Liver (tissue), 9 donors: ENCODE measurements around the gene SARM1. TPM values are rescaled to one million over a fixed set of nuclear protein-coding genes. Genes with fewer than 3 reads are reported as not detected.
A peak's percentile ranks its signal among the peaks of the same experiment; 100 is the strongest.

Experiments
- DNase-seq: peaks from one replicate; pipeline ENCODE4 v3.0.0-alpha.2; 2017; ENCODE audit warnings: low spot score
- H3K27ac ChIP-seq, 2 donors: one replicate each; pipeline ENCODE4 v1.7.0; 2013; ENCODE audit warnings: inconsistent platforms in 2 of 2, low read length in 2 of 2, control low read depth in 1 of 2, low read depth in 1 of 2, mild to moderate bottlenecking in 1 of 2
- H3K27me3 ChIP-seq, 4 donors: one replicate each; pipeline versions ENCODE4 v1.6.1 to v1.7.0; 2013; ENCODE audit warnings: low read length in 3 of 4, inconsistent platforms in 1 of 4, mild to moderate bottlenecking in 1 of 4, moderate library complexity in 1 of 4; ENCODE audit not compliant: control insufficient read depth in 4 of 4, insufficient read depth in 4 of 4
- H3K36me3 ChIP-seq, 4 donors: one replicate each; pipeline versions ENCODE4 v1.6.1 to v1.7.0; 2013; ENCODE audit warnings: low read length in 3 of 4, mild to moderate bottlenecking in 3 of 4, low read depth in 1 of 4, moderate library complexity in 1 of 4; ENCODE audit not compliant: control insufficient read depth in 4 of 4, insufficient read depth in 3 of 4
- H3K4me1 ChIP-seq, 4 donors: one replicate each; pipeline versions ENCODE4 v1.6.1 to v1.7.0; 2013; ENCODE audit warnings: low read length in 3 of 4, mild to moderate bottlenecking in 3 of 4, moderate library complexity in 1 of 4; ENCODE audit not compliant: control insufficient read depth in 4 of 4, insufficient read depth in 4 of 4
- H3K4me3 ChIP-seq, 3 donors: one replicate each; pipeline versions ENCODE4 v1.6.1 to v1.7.0; 2013; ENCODE audit warnings: low read length in 3 of 3, control low read depth in 1 of 3, low read depth in 1 of 3, mild to moderate bottlenecking in 1 of 3
- H3K9ac ChIP-seq, 2 donors: one replicate each; pipeline ENCODE4 v1.7.0; 2013; ENCODE audit warnings: low read length in 2 of 2, mild to moderate bottlenecking in 2 of 2, moderate library complexity in 2 of 2, control low read depth in 1 of 2, low read depth in 1 of 2
- H3K9me3 ChIP-seq, 4 donors: one replicate each; pipeline versions ENCODE4 v1.6.1 to v1.7.0; 2013; ENCODE audit warnings: low read length in 3 of 4; ENCODE audit not compliant: control insufficient read depth in 4 of 4
- EGR1 ChIP-seq, 2 donors: IDR thresholded peaks; 2 replicates each; pipeline ENCODE4 v1.6.1; 2016 to 2018; ENCODE audit warnings: antibody characterized with exemption in 2 of 2, low read depth in 2 of 2
- FOXA1 ChIP-seq: IDR thresholded peaks from 2 replicates; pipeline ENCODE4 v1.6.1; 2016; ENCODE audit warnings: antibody characterized with exemption
- FOXA2 ChIP-seq: IDR thresholded peaks from 2 replicates; pipeline ENCODE4 v1.6.1; 2016; ENCODE audit warnings: antibody characterized with exemption
- GABPA ChIP-seq, 2 donors: IDR thresholded peaks in 1 of 2; conservative IDR thresholded peaks in 1 of 2; 2 replicates each; pipeline ENCODE4 v1.6.1; 2016; ENCODE audit warnings: antibody characterized with exemption in 2 of 2, mild to moderate bottlenecking in 1 of 2, moderate library complexity in 1 of 2
- HNF4A ChIP-seq, 2 donors: conservative IDR thresholded peaks; 2 replicates each; pipeline ENCODE4 v1.6.1; 2016; ENCODE audit warnings: antibody characterized with exemption in 2 of 2, mild to moderate bottlenecking in 2 of 2
- HNF4G ChIP-seq: IDR thresholded peaks from 2 replicates; pipeline ENCODE4 v1.6.1; 2016; ENCODE audit warnings: antibody characterized with exemption
- JUND ChIP-seq, 2 donors: IDR thresholded peaks; 2 replicates each; pipeline ENCODE4 v1.6.1; 2016; ENCODE audit warnings: antibody characterized with exemption in 2 of 2
- NR2F2 ChIP-seq: IDR thresholded peaks from 2 replicates; pipeline ENCODE4 v1.6.1; 2016; ENCODE audit warnings: antibody characterized with exemption
- RAD21 ChIP-seq, 2 donors: IDR thresholded peaks; 2 replicates each; pipeline ENCODE4 v1.6.1; 2016; ENCODE audit warnings: antibody characterized with exemption in 2 of 2, mild to moderate bottlenecking in 2 of 2
- RXRA ChIP-seq, 2 donors: IDR thresholded peaks; 2 replicates each; pipeline ENCODE4 v1.6.1; 2017 to 2018; ENCODE audit warnings: antibody characterized with exemption in 2 of 2, mild to moderate bottlenecking in 1 of 2
- SP1 ChIP-seq: IDR thresholded peaks from 2 replicates; pipeline ENCODE4 v1.6.1; 2018; ENCODE audit warnings: antibody characterized with exemption, mild to moderate bottlenecking
- TAF1 ChIP-seq: conservative IDR thresholded peaks from 2 replicates; pipeline ENCODE4 v1.6.1; 2016; ENCODE audit warnings: antibody characterized with exemption, mild to moderate bottlenecking
- WGBS: extraction: QIAGEN DNeasy Blood & Tissue Kit; methylation state at CpG from one replicate; pipeline ENCODE4 v1.1.7; 2013; 5-methylcytosine and 5-hydroxymethylcytosine counted together
- polyA plus RNA-seq, 2 donors: library from polyadenylated mRNA; stranded (reverse) in 1 of 2; unstranded in 1 of 2; fragments of 200-250 nt in 1 of 2; fragments of >200 nt in 1 of 2; fragmentation: Nextera tagmentation in 1 of 2; extraction: Ambion mirVana in 1 of 2; gene quantifications; one replicate each; pipeline versions ENCODE4 v1.2.1 to v1.2.3, GENCODE V29; 2013 to 2015
- total RNA-seq, 2 donors: library from RNA; depleted of rRNA; stranded (reverse); fragments of >200 nt; gene quantifications; one replicate each; pipeline ENCODE4 v1.2.3, GENCODE V29; 2014
- TF ChIP-seq, protein P1 (sequence below): IDR thresholded peaks from 2 replicates; pipeline ENCODE4 v1.6.1; 2016; ENCODE audit warnings: antibody characterized with exemption
- TF ChIP-seq, protein P2 (sequence below): fragments of 150-350 bp; IDR thresholded peaks from 2 replicates; pipeline ENCODE4 v1.5.1; 2017; ENCODE audit warnings: improper control_type of control experiment, low read depth, low read length; ENCODE audit not compliant: missing input control
- TF ChIP-seq, protein P3 (sequence below): IDR thresholded peaks from 2 replicates; pipeline ENCODE4 v1.6.1; 2016; ENCODE audit warnings: antibody characterized with exemption
- TF ChIP-seq, protein P4 (sequence below): IDR thresholded peaks from 2 replicates; pipeline ENCODE4 v1.6.1; 2016; ENCODE audit warnings: antibody characterized with exemption, mild to moderate bottlenecking
- TF ChIP-seq, protein P5 (sequence below): IDR thresholded peaks from 2 replicates; pipeline ENCODE4 v1.6.1; 2016; ENCODE audit warnings: antibody characterized with exemption
- donor health status: healthy.
- donor health status: healthy.
- donor health status: healthy.
- donor health status: healthy.
- donor health status: healthy.

SARM1 gene
- total and polyA plus RNA-seq, 4 donors, result 2.4 to 5.4 (median 5.1) TPM

DNA sequence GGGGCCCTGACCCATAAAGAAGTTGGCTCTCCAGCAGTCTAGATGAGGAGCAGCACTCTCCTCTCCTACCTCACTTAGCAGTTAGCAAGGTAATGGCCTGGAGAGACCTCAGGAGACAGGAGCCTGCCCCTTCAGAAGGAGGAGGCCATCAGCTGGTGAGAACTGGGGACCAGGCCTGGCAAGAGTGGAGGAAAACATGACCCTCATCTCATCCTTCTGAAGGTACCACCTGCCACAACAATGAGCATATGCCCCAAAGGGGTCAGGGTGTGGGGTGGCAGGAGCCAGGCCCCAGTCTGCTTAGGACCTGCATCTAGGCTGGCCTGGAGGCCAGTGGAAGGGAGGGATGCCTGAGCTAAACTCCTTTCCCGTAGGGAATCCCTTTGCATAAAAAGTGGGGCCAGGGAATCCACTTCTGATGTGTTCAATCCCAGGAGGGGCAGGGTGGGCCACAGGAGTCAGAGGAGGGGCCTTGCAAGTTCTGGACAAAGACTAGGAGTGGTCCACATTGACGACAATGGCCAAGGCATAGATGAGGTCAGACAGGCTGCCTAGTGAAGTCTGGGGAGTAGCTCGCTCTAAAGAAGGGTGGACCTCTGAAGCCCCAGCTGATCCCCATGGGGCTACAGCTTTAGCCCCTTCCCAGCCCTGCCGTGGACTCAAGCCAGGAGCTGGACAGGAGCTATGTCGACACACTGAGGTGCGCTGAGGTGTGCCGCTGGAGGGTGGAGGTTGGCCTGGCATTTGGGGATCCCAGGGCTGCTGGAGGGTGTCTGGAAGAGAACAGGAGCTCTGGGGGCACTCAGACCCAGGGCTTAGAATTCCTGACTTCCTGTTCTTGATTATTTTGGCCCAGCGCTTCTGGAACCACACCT lies 7.5 kb upstream of the SARM1 start:
- Histone ChIP-seq H3K36me3 (peaks cover 14 to 43% (median 29%) of the 10 kb centered on the region in 4 donors), H3K4me1 (peaks cover 0 to 26% (median 23%) of the 10 kb centered on the region in 4 donors), H3K9me3 (no peaks in the 10 kb centered on the region), H3K9ac (no peak overlapping the region), H3K27ac (no peak overlapping the region), H3K4me3 (no peak overlapping the region), H3K27me3 (no peaks in the 10 kb centered on the region)
- 71% methylated on average over 8 of the region's 8 CpGs for WGBS
- DNase-seq, result no peak
- TF ChIP-seq, protein P1, sequence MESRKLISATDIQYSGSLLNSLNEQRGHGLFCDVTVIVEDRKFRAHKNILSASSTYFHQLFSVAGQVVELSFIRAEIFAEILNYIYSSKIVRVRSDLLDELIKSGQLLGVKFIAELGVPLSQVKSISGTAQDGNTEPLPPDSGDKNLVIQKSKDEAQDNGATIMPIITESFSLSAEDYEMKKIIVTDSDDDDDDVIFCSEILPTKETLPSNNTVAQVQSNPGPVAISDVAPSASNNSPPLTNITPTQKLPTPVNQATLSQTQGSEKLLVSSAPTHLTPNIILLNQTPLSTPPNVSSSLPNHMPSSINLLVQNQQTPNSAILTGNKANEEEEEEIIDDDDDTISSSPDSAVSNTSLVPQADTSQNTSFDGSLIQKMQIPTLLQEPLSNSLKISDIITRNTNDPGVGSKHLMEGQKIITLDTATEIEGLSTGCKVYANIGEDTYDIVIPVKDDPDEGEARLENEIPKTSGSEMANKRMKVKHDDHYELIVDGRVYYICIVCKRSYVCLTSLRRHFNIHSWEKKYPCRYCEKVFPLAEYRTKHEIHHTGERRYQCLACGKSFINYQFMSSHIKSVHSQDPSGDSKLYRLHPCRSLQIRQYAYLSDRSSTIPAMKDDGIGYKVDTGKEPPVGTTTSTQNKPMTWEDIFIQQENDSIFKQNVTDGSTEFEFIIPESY, result no peak

DNA sequence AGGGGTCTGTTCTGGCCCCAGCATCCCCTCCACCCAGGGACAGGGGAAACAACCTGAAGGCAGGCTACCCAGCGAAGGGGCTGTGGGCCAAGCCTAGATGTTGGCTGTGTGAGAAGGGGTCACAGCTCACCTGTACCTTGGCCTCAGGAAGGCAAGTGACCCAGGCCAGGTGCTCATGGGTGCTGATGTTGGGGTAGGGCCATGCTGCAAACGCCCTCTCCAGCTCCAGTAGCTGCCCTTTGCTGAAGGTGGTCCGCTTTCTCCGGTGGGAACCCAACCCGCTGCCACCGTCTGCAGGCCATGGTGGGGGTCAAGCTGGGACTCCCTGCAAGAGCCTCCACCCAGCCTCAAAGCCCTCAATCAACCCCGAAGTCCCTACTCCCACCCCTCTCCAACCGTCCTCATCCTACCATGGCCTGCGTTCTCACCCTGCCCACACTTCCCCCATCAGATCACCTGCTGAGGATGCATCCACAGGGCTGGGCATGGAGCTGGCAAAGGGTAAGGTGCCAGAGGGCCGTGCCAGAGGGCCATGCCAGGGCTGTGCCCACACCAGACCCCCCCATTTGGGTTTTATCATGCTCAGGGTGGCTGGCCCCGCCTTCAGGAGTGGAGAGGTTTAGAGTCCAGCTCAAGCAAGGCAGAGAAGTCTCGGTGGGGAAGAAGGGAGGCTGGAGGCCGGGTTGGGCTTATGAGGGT lies 6.7 kb upstream of the SARM1 start, which contains the start of gene SEBOX:
Gene SEBOX, minus strand, starts transcription at position 535 of the 699 bp plus-strand sequence. Its CDS starts 48 bp downstream, at position 487.
- WGBS, result 63% methylated on average over 13 of the region's 13 CpGs
- H3K36me3 ChIP-seq, result peaks cover 11 to 43% (median 27%) of the 10 kb centered on the region in 4 donors

More for the DNA sequence above, 6.7 kb upstream of the SARM1 start, which contains the start of gene SEBOX:
- DNase-seq, result no peak
- Histone ChIP-seq H3K4me1 (peaks cover 0 to 26% (median 23%) of the 10 kb centered on the region in 4 donors), H3K9ac (no peak within 1 kb of the TSS), H3K27ac (peak within 1 kb of the TSS in 1 of 2 donors; percentile 16), H3K27me3 (no peaks in the 10 kb centered on the region), H3K9me3 (no peaks in the 10 kb centered on the region), H3K4me3 (no peak within 1 kb of the TSS)
- no peak for TF ChIP-seq RAD21 (IDR thresholded peaks at IDR 0.05)
- no peak for TF ChIP-seq FOXA1
- TF ChIP-seq RXRA (IDR thresholded peaks at IDR 0.05), result peak; percentile 14 to 31
- TF ChIP-seq HNF4A (conservative IDR thresholded peaks at IDR 0.05), result peak; percentile 28 to 44
- TF ChIP-seq FOXA2, result no peak
- no peak for TF ChIP-seq SP1
- peak; percentile 11 for TF ChIP-seq HNF4G
- TF ChIP-seq, protein P2, sequence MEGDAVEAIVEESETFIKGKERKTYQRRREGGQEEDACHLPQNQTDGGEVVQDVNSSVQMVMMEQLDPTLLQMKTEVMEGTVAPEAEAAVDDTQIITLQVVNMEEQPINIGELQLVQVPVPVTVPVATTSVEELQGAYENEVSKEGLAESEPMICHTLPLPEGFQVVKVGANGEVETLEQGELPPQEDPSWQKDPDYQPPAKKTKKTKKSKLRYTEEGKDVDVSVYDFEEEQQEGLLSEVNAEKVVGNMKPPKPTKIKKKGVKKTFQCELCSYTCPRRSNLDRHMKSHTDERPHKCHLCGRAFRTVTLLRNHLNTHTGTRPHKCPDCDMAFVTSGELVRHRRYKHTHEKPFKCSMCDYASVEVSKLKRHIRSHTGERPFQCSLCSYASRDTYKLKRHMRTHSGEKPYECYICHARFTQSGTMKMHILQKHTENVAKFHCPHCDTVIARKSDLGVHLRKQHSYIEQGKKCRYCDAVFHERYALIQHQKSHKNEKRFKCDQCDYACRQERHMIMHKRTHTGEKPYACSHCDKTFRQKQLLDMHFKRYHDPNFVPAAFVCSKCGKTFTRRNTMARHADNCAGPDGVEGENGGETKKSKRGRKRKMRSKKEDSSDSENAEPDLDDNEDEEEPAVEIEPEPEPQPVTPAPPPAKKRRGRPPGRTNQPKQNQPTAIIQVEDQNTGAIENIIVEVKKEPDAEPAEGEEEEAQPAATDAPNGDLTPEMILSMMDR, result no peak
- TF ChIP-seq JUND (IDR thresholded peaks at IDR 0.05), result no peak
- TF ChIP-seq NR2F2, result no peak
- no peak for TF ChIP-seq EGR1 (IDR thresholded peaks at IDR 0.05; ENCODE audit: low read depth in 2 of 2)
- TF ChIP-seq TAF1, result no peak
- TF ChIP-seq, protein P3, sequence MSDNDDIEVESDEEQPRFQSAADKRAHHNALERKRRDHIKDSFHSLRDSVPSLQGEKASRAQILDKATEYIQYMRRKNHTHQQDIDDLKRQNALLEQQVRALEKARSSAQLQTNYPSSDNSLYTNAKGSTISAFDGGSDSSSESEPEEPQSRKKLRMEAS, result no peak
- no peak for TF ChIP-seq GABPA (IDR thresholded peaks at IDR 0.05 in 1 of 2, conservative IDR thresholded peaks at IDR 0.05 in 1 of 2)
- TF ChIP-seq, protein P4, sequence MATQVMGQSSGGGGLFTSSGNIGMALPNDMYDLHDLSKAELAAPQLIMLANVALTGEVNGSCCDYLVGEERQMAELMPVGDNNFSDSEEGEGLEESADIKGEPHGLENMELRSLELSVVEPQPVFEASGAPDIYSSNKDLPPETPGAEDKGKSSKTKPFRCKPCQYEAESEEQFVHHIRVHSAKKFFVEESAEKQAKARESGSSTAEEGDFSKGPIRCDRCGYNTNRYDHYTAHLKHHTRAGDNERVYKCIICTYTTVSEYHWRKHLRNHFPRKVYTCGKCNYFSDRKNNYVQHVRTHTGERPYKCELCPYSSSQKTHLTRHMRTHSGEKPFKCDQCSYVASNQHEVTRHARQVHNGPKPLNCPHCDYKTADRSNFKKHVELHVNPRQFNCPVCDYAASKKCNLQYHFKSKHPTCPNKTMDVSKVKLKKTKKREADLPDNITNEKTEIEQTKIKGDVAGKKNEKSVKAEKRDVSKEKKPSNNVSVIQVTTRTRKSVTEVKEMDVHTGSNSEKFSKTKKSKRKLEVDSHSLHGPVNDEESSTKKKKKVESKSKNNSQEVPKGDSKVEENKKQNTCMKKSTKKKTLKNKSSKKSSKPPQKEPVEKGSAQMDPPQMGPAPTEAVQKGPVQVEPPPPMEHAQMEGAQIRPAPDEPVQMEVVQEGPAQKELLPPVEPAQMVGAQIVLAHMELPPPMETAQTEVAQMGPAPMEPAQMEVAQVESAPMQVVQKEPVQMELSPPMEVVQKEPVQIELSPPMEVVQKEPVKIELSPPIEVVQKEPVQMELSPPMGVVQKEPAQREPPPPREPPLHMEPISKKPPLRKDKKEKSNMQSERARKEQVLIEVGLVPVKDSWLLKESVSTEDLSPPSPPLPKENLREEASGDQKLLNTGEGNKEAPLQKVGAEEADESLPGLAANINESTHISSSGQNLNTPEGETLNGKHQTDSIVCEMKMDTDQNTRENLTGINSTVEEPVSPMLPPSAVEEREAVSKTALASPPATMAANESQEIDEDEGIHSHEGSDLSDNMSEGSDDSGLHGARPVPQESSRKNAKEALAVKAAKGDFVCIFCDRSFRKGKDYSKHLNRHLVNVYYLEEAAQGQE, result no peak
- TF ChIP-seq, protein P5, sequence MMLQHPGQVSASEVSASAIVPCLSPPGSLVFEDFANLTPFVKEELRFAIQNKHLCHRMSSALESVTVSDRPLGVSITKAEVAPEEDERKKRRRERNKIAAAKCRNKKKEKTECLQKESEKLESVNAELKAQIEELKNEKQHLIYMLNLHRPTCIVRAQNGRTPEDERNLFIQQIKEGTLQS, result no peak
